ENCODE results near the gene CERS6. TPM values are rescaled to one million over a fixed set of nuclear protein-coding genes. Genes with fewer than 3 reads are reported as not detected.

The CERS6 gene
- total and polyA plus RNA-seq, 2 of the 8 experiments (the other 6 are each of a cell fraction or from before 2014, with no cell fraction given), result 6.8 to 28.2 TPM

- Histone ChIP-seq H3K9me3 (ENCODE audit: insufficient read depth in 2 of 2, low read depth in 1 of 2, low read length in 1 of 2) (no peaks in the 10 kb centered on the region), H2BK5ac (ENCODE audit: low read depth, low read length) (no peak overlapping the region), H2BK15ac (ENCODE audit: low read length) (no peak overlapping the region), H3K27me3 (replicated peaks in 1 of 4; ENCODE audit: control insufficient read depth in 3 of 4, extremely low read depth in 1 of 4, insufficient read depth in 3 of 4, low read length in 3 of 4) (no peaks in the 10 kb centered on the region), H2BK120ac (replicated peaks; ENCODE audit: low read depth, low read length) (no peak overlapping the region), H3K4ac (replicated peaks; ENCODE audit: insufficient read length, low read depth, low read length) (no peak overlapping the region), H3K36me3 (ENCODE audit: control insufficient read depth in 2 of 4, insufficient read depth in 4 of 4, low read length in 3 of 4) (no peaks in the 10 kb centered on the region), H2AK5ac (ENCODE audit: low read depth, low read length) (no peak overlapping the region), H3K14ac (ENCODE audit: insufficient read length) (no peak overlapping the region), H2BK12ac (ENCODE audit: low read depth, low read length) (no peak overlapping the region), H2BK20ac (ENCODE audit: low read length) (no peak overlapping the region), H3K4me2 (ENCODE audit: insufficient read depth in 1 of 2, low read depth in 2 of 2, low read length in 2 of 2) (no peak overlapping the region), H4K20me1 (replicated peaks in 1 of 2; ENCODE audit: control insufficient read depth in 1 of 2, insufficient read depth in 2 of 2, low read length in 2 of 2) (peaks cover 0 to 1% of the 10 kb centered on the region in 2 experiments), H3K23me2 (ENCODE audit: low read depth, low read length) (no peaks in the 10 kb centered on the region), H4K5ac (ENCODE audit: insufficient read length, low read depth, low read length) (no peak overlapping the region), H3K79me2 (ENCODE audit: control insufficient read depth in 1 of 2, insufficient read depth in 2 of 2, low read length in 2 of 2) (no peaks in the 10 kb centered on the region), H3K18ac (ENCODE audit: extremely low read depth, low read length) (no peak overlapping the region), H3K4me1 (replicated peaks in 1 of 4; ENCODE audit: control insufficient read depth in 3 of 4, insufficient read depth in 4 of 4, low read length in 3 of 4) (peaks cover 0 to 5% (median 4%) of the 10 kb centered on the region in 4 experiments; a peak in 4 of 7 replicates), H3K4me3 (ENCODE audit: extremely low read depth in 1 of 4, insufficient read depth in 2 of 4, low read depth in 3 of 4, low read length in 4 of 4) (no peak overlapping the region), H3K23ac (ENCODE audit: insufficient read length) (no peak overlapping the region), H3K27ac (ENCODE audit: low read depth, low read length) (no peak overlapping the region), H3K9ac (replicated peaks in 1 of 4; ENCODE audit: extremely low read depth in 1 of 4, low read depth in 3 of 4, low read length in 3 of 4) (no peak overlapping the region), H4K8ac (ENCODE audit: extremely low read depth, insufficient read depth, low read length) (no peak overlapping the region), H3K56ac (replicated peaks; ENCODE audit: insufficient read length, low read depth, low read length) (no peak overlapping the region), H3K79me1 (ENCODE audit: low read depth, low read length) (no peaks in the 10 kb centered on the region), H4K91ac (replicated peaks; ENCODE audit: insufficient read length, low read length) (no peak overlapping the region), H2AFZ (ENCODE audit: low read length) (no peak overlapping the region)
- WGBS, 2 experiments (ENCODE audit: extremely low coverage in 1 of 2, insufficient coverage in 1 of 2, insufficient read length in 1 of 2, insufficient replicate concordance in 2 of 2, low coverage in 1 of 2, low lambda C conversion rate in 2 of 2, missing lambda C conversion rate in 1 of 2), result 96% methylated on average over 4 of the region's 4 CpGs; no CpG with 5 or more reads in 1 of the 2 experiments
- FAIRE-seq (no peak), DNase-seq (ENCODE audit: low read depth in 1 of 2, low spot score in 2 of 2) (no peak)
- ChIA-PET CTCF (ENCODE audit: partially characterized antibody) (interaction anchor here (0.6 to 2.1 kb wide), 4 partner anchors 29 to 314 kb away, joined by 3 to 5 read pairs (median 3); no protein-coding TSS in a partner anchor), POLR2A (ENCODE audit: partially characterized antibody) (no interaction called here)
- no peak for TF ChIP-seq NANOG (IDR thresholded peaks at IDR 0.05; ENCODE audit: insufficient read depth, low read depth, low read length, poor library complexity, severe bottlenecking)
- TF ChIP-seq, protein P1, sequence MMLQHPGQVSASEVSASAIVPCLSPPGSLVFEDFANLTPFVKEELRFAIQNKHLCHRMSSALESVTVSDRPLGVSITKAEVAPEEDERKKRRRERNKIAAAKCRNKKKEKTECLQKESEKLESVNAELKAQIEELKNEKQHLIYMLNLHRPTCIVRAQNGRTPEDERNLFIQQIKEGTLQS (IDR thresholded peaks at IDR 0.05; ENCODE audit: insufficient read depth, low read depth, low read length), result no peak
Observed at GRCh38 chr2:168658706-168659105, 202.6 kb downstream of the CERS6 start.
